AG08396 (cell line): Measurements from ENCODE around the gene HERC6.
"Not testable (repeated sequence)": the region's sequence is repeated elsewhere in the genome, so short reads cannot be mapped to it uniquely, and the experiment has no call there.

Source experiments
- DNase-seq: peaks from one replicate; pipeline ENCODE4 v3.0.0; 2012; ENCODE audit warnings: low spot score, mixed read lengths

The HERC6 gene

GRCh38 chr4:88390128-88390527 lies 11.5 kb downstream of the HERC6 start:
- no peak for DNase-seq

- DNase-seq = no peak
These were observed 13.1 kb downstream of the HERC6 start for GRCh38 chr4:88391703-88392102.

GRCh38 chr4:88396681-88397080 lies 18.0 kb downstream of the HERC6 start:
- DNase-seq = no peak

- DNase-seq = no peak
These were observed 19.7 kb downstream of the HERC6 start for GRCh38 chr4:88398381-88398780.

DNA sequence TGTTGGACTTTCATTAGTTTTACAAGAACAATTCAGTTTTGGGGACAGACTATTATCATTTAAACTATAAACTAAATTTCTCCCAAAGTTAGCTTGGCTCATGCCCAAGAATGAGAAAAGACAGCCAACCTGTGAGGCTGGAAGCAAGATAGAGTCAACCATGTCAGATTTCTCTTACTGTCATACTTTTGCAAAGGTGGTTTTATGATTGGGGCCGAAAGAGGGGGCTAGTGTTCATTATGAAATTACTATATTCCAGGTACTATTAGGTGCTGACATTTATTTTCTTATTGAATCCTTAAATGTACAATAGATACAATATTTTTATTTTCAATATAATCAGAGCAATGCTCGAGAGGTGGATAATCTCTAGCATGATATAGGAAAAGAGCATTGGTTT lies 30.6 kb downstream of the HERC6 start:
- no peak for DNase-seq

- DNase-seq = no peak
These were observed 31.1 kb downstream of the HERC6 start for GRCh38 chr4:88409789-88410188.

- DNase-seq = no peak
These were observed 32.9 kb downstream of the HERC6 start for GRCh38 chr4:88411491-88412096.

DNA sequence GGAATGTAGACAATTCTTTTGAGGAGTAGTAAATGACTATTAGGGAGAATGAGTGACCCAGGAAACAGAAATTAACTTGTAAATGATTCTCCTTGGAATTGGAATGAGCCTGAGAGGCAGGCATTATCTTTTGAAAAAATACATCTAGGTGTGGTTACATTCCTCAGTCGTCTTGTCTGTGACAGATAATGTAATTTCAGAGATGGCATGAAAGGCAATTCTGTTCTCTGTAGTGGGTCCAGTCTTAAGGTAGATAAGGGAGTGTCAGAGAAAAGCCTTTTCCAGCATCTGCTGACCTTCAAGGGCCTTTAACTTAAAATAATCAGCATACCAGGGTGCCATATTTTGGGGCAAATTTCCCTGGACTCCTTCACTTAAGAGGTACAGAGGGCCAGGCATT lies 35.1 kb downstream of the HERC6 start:
- DNase-seq = no peak

- no peak for DNase-seq
These were observed 36.1 kb downstream of the HERC6 start for GRCh38 chr4:88414755-88415154.

DNA sequence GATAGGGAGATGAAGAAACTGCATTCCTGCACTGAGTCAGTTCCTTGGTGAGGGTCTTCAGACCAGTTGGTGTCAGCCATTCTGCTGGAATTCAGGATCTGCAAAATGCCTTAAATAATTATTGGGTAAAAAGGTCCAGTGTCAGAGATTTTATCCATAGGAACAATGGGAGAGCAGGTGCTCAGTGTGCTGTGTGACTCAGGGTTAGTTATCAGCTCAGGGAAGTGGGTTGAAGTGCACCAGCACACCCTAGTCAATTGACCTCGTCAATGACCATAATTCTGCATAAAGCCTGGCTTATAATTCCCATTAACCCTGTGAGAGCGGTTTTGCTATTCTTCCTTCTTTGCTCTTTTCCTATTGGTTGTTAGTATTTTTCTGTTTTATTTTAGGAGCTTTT lies 37.3 kb downstream of the HERC6 start:
- no peak for DNase-seq

DNA sequence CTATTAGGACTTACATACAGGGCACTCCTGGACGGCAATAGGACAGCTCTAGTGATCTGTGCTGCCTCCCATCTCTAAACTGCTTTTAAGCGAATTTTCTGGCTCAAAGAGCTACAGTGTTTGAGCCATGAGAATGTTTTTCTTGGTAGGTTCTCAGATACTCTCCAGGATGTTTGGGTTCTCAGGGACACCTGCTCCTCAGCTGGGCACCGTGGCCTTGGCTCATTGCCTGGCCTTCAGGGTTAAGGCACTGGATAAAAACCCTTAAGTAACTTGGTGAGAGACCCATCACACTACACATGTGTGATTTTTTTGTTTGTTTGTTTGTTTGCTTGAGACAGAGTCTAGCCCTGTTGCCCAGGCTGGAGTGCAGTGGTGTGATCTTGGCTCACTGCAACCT lies 39.8 kb downstream of the HERC6 start:
- DNase-seq = no peak

- no peak for DNase-seq
These were observed 41.2 kb downstream of the HERC6 start for GRCh38 chr4:88419874-88420273.

GRCh38 chr4:88420844-88421243 lies 42.2 kb downstream of the HERC6 start:
- DNase-seq = no peak

GRCh38 chr4:88422403-88422802 lies 43.8 kb downstream of the HERC6 start:
- no peak for DNase-seq

DNA sequence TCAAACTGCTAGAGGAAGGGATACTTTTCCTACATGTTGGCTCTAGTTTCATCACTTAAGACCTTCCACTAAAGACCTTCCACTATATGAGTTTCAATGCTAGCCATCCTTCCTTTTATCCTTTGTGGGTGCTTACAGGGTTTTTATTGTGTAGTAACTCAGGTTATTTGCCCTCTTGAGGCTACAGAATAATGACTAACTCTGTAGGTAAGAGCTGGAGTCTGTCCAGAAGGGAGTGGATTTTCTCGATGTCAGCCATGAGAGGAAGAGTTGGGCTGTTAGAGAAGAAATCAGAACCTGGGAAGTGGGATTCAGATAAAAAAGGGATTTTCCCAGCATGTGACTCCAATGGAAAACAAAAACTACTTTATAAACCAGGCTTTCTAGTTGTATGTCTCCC lies 50.7 kb downstream of the HERC6 start:
- DNase-seq = no peak

DNA sequence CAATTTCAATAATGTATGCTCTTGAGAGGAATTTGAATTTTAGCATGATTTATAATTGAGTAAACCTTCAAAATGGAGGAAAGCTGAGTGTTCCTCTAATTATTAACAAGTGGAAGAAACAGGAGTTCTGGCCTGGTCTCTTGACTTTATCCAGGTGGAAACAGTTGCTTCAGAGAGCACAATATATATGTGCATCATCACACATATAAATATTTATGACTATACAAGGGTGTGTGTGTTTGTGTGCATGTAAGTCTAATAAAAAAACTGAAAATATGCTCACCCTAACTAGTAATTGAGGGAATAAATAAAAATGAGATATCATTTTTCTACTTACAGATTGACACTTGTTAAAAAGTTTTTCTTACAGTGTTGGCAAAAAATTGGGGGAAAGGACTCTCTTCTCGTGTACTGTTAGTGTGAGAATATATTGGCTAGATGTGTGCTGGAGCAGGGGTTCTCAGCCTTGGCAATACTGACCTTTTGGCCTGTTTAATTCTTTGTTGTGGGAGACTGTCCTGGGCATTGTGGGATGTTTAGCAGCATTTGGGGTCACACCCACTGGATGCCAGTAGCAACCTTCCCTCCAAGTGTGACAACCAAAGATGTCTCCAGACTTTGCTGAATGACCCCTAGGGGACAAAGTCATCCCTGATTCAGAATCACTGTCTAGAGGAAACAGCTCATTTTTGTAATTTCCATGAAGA lies 57.5 kb downstream of the HERC6 start:
- DNase-seq = no peak

GRCh38 chr4:88437873-88438272 lies 59.2 kb downstream of the HERC6 start:
- DNase-seq = not testable (repeated sequence)

- DNase-seq = no peak
These were observed 60.6 kb downstream of the HERC6 start for GRCh38 chr4:88439161-88439760.

DNA sequence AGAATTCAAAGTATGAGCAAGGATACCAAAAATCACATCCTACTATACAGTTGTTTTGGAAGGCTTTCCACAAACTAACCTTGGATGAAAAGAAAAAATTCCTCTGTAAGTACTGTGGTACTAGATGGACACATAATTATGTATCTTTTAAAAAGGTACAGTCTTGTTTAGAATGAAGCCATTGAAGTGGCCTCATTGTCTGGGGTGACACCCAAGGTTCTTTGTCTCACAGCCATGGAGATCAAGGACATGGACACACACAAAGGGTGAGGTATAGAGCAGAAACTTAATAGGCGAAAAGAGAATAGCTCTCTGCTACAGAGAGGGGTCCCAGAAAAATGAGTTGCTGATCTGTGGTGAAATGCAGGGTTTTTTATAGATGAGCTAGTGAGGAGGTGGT lies 61.5 kb downstream of the HERC6 start:
- no peak for DNase-seq

DNA sequence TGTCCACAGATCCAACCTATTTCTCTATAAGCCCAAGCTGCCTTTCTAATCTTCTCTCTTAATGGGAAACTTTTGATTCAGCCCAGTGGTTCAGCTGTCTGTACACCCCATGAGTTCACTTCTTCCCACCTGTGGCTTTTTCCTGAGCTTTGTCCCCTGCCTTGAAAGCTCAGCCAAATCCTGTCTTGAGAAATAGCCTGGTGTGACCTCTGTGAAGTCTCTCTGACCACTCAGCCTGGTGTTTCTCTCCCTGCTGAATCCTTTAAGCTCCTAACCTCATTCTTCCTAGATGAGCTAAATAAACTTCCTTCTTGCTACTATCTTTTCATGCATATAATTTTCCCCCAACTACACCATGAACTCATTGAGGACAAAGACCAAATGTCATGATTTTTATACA lies 63.0 kb downstream of the HERC6 start:
- DNase-seq = no peak

DNA sequence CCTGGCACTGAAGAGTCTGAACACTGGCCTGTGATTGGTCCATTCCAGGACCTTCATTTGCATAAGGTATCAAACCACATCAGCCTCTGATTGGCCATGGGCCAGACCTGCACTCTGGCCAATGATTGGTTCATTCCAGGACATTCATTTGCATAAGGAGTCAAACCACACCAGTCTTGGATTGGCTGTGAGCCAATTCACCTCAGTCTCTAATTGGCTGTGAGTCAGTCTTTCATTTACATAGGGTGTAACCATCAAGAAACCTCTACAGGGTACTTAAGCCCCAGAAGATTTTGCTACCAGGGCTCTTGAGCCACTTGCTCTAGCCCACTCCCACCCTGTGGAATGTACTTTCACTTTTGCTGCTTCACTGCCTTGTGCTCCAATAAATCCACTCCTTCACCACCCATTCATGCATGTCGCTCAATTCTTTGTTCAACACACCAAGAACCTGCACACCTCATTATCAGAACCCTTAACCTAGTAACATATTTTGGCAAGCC lies 64.1 kb downstream of the HERC6 start:
- DNase-seq = no peak

DNA sequence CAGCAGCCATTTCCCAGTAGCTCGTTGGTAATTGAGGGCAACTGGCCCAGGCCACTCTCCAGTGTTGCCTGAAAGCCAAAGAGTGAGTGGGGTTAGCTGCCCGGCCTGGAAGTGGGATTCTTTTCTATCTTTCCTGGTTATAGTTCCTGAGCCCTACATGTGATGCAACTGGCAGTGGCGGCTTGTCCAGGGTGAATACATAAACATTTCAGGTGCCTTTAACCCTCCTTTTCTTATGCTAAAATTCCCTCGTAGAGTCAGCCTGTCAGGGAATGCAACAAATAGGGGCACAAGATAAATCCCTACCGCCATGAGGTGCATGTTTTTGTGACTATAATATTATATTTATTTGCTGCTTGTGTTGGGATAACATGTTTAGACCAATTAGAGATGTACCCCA lies 64.8 kb downstream of the HERC6 start:
- no peak for DNase-seq

DNA sequence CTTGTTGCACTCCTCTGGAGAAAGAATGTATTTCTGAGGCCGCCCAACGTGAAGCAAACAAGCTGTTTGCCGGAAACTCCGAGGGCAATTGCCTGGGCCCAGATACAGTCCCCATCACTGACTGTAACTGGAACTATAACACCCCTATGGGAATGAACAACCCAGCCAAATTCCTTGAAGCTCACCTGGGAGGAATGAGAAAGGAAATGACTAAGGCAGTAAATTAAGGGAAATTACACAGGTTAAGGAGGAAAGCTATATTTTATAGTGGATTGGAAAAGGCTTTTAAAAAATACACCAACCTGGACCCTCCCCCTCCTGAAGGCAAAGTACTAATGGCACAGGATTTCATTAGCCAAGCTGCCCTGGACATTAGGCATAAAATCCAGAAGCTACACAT lies 66.6 kb downstream of the HERC6 start:
- no peak for DNase-seq

- DNase-seq = no peak
These were observed 67.5 kb downstream of the HERC6 start for GRCh38 chr4:88446124-88446523.
